Activated CD8-positive, alpha-beta memory T cell treated with anti-CD3 and anti-CD28 coated beads, Interleukin-2, amount 50 U/mL, for 4 hours (primary cell): ENCODE data around the gene CPNE2.

Experiments used
- DNase-seq: peaks from one replicate; pipeline ENCODE4 v3.0.0-alpha.2; 2020

The CPNE2 gene

GRCh38 chr16:57126411-57126810 is 34.0 kb downstream of the CPNE2 start:
- DNase-seq: no peak

DNA sequence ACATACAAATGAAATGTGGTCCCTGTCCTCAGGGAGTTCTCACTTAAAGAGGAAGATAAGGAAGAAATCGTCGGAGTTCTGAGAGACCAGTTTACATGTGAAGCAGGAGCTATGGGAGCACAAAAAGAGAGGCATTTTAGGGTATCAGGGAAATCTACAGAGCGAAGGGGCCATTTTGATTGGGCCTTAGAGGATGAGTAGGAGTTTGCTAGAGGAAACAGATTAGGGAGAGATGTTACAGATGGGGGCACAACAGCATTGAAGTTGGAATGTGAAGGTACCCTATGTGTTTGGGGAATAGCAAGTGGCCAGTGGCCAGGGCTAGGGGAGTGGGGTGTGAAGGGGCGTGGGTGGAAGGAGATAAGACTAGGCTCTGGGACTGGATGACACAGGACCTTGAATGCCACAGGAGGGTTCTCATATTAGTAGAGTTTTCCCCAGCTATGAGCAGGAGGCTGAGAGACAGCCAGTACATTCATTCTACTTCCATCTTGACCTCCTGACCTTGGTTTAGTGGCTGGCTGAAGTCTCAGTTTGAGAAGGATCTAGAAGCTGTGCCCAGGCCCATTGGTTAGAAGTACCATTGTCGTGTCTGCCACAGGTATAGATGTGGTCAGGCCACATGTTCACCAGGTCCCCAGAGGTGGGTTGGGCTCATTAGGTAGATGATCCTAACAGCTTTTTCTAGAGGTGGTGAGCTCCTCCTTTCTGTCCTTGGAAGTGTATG is 34.8 kb downstream of the CPNE2 start:
- DNase-seq: no peak

- no peak for DNase-seq
Observed at GRCh38 chr16:57127836-57128235, 35.5 kb downstream of the CPNE2 start.

DNA sequence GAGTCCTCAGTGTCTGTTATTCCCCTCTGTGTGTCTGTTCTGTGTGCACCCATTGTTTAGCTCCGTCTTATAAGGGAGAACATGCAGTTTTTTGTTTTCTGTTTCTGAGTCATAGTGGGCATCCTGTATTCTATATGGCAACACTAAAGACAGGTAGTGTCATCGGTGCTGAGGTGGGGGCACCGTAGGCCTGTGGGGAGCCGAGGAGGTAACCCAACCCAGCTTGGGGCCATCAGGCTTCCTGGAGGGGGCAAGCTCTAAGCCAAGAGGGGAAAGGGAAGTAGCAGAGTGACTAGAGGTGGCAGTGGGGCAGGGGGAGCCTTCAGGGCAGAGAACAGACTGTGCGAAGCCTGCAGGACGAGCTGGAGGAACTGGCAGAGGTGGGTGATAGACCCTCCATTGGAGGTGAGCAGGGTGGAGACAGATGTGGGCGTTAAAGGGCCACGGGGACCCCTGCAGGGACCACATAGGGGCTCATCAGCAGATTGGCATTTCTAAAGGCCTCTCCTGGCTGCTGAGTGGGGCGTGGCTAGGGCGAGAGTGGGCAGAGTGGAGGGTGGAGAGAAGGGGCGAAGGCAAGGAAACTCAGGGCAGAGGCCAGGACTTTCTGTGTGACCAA is 36.5 kb downstream of the CPNE2 start:
- DNase-seq: peak; percentile 61

DNA sequence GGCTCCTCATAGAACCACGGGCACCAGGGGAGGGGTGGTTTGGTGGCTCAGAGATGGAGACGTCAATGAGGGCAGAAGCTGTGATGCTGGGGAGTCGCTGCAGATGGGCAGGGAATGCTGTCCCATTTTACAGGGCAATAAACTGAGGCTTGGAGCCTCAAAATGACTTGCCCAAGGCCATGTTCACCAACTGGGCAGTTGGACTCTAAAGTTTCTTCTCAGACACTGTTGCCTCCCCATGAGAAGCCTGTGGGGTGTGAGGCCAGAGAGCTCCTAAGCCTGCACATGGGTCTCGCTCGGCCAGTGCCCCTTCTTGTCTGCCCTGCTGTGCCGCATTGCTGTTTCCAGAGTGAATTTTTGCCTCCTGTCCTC is 38.6 kb downstream of the CPNE2 start:
- no peak for DNase-seq

- DNase-seq: no peak
Observed at GRCh38 chr16:57131351-57131970, 39.1 kb downstream of the CPNE2 start.

- DNase-seq: no peak
Observed at GRCh38 chr16:57132470-57132869, 40.1 kb downstream of the CPNE2 start.

DNA sequence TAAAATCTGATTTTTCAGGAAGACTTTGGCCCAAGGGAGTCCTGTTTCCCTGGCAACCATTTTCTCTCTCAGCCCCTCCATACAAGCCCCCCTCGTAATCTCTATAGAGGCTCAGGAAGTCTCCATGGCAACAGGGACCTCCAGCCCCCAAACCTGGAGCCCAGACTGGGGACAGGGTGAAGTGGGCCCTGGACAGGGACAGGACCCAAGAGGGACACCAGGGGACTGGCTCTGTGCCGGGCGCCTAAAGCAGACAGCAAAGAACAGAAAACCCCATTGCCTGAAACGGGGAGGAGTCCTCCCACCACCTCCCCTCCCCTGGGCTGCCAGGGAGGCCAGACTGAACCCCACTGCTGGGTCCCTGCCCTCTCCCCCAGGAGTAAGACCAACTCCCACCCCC is 40.6 kb downstream of the CPNE2 start:
- DNase-seq: no peak

DNA sequence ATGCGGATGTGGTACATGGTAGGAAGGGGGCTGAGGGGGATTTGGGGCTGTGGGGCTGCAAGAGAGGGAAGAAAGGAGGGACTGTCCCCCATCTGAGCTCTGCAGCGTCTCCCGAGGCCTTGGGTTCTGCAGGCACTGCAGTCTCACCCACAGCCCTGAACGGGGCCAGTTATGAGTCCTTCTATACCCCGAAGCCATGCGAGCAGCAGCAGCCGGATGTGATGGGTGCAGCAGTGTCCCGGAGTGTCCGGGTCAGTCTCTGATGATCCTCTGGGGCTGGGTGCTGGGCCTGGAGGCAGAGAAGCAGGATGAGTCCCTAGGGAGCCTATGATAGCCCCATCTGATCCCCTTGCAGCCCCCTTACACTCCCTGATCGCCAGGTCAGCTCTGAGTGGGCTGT is 41.5 kb downstream of the CPNE2 start:
- DNase-seq: no peak

DNA sequence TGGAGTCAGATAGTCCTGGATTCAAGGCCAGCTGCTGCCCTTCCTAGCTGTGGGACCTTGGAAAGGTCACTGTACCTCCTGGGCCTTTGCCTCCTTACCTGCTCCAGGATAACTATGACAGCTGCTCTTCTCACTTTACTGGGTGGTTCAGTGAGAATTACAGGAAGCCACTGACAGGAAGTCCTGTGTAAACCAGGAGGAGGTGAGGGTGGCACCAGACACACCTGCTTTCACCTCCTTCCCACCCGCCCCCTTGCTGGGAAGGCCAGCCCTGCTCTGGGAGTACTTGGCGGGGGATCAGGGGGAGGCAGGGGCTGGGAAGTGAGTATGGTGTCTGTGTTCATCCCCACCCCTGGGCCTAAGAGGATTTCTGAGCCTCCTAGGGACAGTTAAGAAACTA is 42.6 kb downstream of the CPNE2 start:
- DNase-seq: no peak

GRCh38 chr16:57137043-57137442 is 44.7 kb downstream of the CPNE2 start:
- no peak for DNase-seq

DNA sequence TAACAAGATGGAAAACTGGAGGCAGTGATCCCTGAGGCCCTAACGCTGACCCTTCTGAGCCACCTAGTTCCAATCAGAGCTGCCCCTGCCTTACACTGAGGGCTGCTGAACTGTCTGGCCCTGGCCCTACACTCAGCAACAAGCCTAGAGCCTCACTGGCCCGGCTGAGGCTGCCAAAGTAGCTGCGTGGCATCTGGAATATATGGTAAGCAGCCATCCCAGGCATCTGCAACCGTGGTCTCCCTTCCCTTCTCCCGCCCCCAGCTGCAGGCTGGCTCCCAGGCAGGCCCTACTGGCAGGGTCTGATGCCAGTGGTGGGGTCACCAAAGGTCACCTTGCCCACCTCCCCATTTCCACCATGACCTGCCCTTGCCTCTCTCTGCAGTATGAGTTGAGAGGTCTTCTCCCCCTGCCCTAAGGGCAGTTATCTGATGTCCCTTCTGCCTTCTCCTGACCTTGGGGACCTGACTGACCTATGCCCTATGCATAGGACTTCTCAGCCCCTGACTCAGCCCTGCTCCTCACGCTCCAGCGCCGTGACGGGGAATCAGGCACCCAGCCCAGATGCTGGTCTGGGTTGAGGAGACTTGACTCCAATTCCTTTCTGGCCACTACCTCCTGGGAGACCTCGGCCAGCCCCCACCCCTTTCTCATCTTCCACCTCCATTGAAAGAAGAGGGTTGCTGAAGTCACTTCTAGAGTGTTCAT is 45.3 kb downstream of the CPNE2 start:
- DNase-seq: peak; percentile 1

DNA sequence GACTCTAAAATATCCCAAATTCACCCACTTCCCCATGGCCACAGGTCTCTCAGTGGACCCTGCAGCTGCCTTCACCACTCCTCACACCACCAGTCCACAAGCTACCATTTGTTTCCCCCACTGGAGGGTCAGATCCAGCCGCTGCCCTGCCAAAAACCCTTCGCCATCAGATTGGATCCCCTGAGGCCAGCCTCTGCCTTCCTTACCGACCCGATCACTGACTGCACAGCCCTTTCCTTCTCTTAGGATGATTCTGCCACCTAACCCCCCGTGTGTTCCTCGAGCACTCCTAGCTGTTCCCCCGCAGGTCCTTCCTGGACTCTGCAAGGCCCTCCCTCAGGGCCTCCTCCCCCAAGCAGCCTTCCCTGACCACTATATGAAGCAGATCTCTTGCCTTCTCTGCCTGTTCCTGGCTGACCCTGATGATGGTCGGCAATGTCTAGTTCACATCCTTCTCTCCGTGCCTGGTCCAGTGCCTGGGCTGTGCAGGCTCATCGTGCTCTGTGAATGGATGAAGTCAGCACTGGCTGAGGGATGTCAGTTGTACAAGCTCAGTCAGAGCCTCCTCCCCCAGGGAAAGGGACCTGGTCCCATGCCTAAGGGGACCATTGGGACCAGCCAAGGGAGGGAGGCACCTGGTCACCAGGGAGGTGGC is 46.0 kb downstream of the CPNE2 start:
- DNase-seq: peak; percentile 5

DNA sequence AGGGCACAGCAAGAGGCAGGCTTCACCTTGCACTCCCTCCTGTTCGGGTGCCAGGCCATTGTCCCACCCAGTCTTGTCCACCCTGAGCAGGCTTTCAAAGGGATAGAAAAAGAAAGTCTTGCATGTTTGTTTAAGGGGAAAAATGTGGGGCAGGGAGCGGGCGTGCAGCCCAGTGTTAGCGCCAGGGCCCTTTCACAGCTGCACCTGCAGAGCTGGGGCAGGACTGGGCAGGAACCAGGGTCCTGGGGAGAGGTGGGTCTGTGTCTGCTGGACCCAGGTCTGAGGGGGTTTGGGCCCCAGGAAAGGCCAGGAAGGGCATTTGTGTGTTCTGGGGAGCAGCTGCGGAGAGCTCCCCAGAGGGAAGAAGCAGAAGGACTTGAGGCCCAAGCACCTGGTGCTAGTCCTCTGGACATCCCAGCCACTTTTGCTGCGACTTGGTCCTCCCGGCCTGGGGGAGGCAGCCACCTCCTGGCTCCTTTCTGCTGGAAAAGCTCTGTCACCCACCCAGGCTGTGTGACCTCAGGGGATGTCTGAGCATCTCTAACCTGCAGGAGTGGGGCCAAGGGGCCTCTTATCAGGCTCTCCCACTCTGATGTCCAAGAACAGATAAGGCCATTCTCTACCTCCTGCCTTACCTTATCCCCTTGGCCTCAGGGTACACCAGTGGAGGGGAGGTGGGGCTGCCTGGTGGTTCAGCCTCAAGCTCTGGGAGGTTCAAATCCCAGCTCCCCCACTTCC is 48.7 kb downstream of the CPNE2 start:
- no peak for DNase-seq

- no peak for DNase-seq
Observed at GRCh38 chr16:57141822-57142631, 49.6 kb downstream of the CPNE2 start.

DNA sequence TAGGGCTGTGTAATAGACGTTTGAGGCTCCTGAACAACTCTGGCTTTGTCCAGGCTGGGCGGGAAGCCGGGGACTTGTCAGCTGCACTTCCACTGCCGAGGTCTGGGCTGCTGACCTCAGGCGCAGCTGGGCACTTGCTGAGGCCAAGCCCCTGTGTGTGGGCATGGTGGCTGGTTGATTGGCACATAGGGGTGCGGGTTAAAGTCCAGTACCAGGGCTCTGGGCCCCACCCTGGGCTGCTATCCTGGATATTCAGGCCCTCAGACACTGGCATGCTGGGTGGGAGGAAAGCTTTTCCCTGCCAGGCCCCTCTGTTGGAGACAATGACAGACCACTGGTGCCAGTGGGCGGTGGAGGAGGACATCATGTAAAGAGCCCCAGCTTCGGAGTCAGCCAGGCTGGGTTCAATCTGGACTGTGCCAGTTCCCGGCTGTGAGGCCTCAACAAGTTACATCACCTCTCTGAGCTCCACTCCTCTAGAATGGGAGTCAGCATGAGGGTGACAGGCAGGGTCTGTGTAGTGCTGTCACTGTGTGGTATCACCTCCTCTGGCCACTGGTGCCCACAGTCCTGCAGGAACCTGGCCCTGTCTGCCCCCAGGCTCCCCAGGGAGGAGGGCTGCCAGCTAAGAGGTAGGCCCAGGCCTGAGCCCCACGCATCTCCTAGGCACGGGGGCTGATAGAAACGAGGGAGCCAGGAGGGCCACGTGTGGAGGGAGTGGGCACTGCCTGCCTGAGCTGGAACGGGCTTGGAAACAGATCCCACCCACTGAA is 51.0 kb downstream of the CPNE2 start:
- no peak for DNase-seq

GRCh38 chr16:57144027-57144426 is 51.6 kb downstream of the CPNE2 start:
- no peak for DNase-seq

DNA sequence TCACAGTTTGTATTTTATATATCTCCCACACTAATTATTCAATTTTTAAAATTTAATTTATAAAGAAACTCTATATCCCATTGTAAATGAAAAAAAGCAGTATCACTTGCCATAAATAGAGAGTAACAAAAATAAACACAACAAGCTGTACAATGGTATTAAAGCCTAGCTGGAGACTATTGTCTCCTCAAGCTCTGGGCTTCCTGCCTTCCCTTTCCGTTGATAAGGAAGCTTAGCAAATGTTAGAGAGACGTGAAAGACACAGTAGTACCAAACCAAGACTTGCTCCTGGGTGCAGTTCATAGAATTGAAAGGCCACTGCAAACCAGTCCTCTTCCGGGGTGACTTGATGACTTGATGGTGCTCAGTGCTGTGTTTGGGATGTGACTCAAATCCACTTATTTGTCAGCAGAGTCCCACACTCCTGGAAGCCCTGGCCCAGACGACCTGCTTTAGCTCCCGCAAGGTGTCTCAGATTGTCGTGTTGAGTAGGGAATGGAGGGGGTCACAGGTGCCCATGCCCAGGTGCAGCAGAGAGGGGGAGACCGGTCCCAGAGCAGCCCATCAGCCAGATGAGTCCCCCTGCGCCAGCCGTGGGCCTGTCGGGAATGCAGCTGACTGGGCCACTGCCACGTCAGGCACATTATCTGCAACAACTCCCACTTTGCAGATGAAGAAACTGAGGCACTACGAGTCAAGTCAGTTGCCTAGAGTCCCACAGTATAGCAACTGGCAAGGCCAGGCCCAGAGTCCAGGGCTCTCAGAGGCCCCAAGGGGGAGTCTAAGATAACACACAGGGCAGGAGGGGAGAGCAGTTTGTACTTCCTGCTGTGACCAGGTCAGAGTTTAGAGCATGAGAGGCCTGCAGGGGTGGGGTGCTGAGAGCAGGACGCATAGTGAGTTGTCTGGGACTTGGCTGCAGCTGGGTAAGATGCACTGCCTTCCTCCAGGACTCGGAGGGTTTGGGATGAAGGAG is 53.0 kb downstream of the CPNE2 start:
- no peak for DNase-seq

GRCh38 chr16:57146040-57146647 is 53.8 kb downstream of the CPNE2 start:
- DNase-seq: no peak
